ENCODE results near the gene DOCK1.

DOCK1 gene

GRCh38 chr10:127313996-127314700 is 408.9 kb downstream of the DOCK1 start:
- no peak overlapping the region for H3K4me3 ChIP-seq (ENCODE audit: low read depth, low read length)
- no peaks in the 10 kb centered on the region for H3K36me3 ChIP-seq (ENCODE audit: insufficient read depth, low read length)
- H3K79me2 ChIP-seq (ENCODE audit: control insufficient read depth, insufficient read depth, low read length, unreplicated experiment): no peaks in the 10 kb centered on the region
- H3K4me1 ChIP-seq (ENCODE audit: control insufficient read depth, insufficient read depth, low read length, unreplicated experiment): no peaks in the 10 kb centered on the region
- no peaks in the 10 kb centered on the region for H3K27me3 ChIP-seq (ENCODE audit: insufficient read depth, low read length)
- no peak overlapping the region for H2AFZ ChIP-seq (ENCODE audit: low read length, unreplicated experiment)
- H3K27ac ChIP-seq (ENCODE audit: low read depth, low read length): no peak overlapping the region

- Histone ChIP-seq H3K36me3 (ENCODE audit: insufficient read depth, low read length) (no peaks in the 10 kb centered on the region), H2AFZ (ENCODE audit: low read length, unreplicated experiment) (no peak overlapping the region), H3K4me3 (ENCODE audit: low read depth, low read length) (no peak overlapping the region), H3K27ac (ENCODE audit: low read depth, low read length) (no peak overlapping the region), H3K27me3 (ENCODE audit: insufficient read depth, low read length) (no peaks in the 10 kb centered on the region), H3K79me2 (ENCODE audit: control insufficient read depth, insufficient read depth, low read length, unreplicated experiment) (no peaks in the 10 kb centered on the region), H3K4me1 (ENCODE audit: control insufficient read depth, insufficient read depth, low read length, unreplicated experiment) (no peaks in the 10 kb centered on the region)
Observed at GRCh38 chr10:127314797-127315196, 409.6 kb downstream of the DOCK1 start.

DNA sequence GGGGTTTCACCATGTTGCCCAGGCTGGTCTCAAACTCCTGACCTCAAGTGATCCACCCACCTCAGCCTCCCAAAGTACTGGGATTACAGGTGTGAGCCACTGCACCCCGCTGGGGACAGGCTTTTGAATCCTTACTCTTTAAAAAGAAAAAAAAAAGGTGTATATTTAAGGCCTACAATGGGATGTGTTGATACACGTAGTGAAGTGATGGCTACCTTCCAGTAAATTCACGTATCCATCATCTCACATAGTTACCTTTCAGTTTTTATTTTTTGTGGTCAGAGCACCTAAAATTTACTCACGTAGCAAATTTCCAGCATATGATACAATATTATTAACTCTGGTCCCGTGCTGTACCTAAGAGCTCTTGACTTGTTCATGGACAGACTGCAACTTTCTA is 410.7 kb downstream of the DOCK1 start:
- Histone ChIP-seq H3K4me3 (ENCODE audit: low read depth, low read length) (no peak overlapping the region), H2AFZ (ENCODE audit: low read length, unreplicated experiment) (no peak overlapping the region), H3K4me1 (ENCODE audit: control insufficient read depth, insufficient read depth, low read length, unreplicated experiment) (no peaks in the 10 kb centered on the region), H3K36me3 (ENCODE audit: insufficient read depth, low read length) (no peaks in the 10 kb centered on the region), H3K79me2 (ENCODE audit: control insufficient read depth, insufficient read depth, low read length, unreplicated experiment) (no peaks in the 10 kb centered on the region), H3K27ac (ENCODE audit: low read depth, low read length) (no peak overlapping the region), H3K27me3 (ENCODE audit: insufficient read depth, low read length) (no peaks in the 10 kb centered on the region)

GRCh38 chr10:127318396-127318795 is 413.2 kb downstream of the DOCK1 start:
- H3K4me1 ChIP-seq (ENCODE audit: control insufficient read depth, insufficient read depth, low read length, unreplicated experiment): no peaks in the 10 kb centered on the region
- no peaks in the 10 kb centered on the region for H3K79me2 ChIP-seq (ENCODE audit: control insufficient read depth, insufficient read depth, low read length, unreplicated experiment)
- no peak overlapping the region for H2AFZ ChIP-seq (ENCODE audit: low read length, unreplicated experiment)
- H3K36me3 ChIP-seq (ENCODE audit: insufficient read depth, low read length): no peaks in the 10 kb centered on the region
- no peak overlapping the region for H3K27ac ChIP-seq (ENCODE audit: low read depth, low read length)
- H3K4me3 ChIP-seq (ENCODE audit: low read depth, low read length): no peak overlapping the region
- no peaks in the 10 kb centered on the region for H3K27me3 ChIP-seq (ENCODE audit: insufficient read depth, low read length)

DNA sequence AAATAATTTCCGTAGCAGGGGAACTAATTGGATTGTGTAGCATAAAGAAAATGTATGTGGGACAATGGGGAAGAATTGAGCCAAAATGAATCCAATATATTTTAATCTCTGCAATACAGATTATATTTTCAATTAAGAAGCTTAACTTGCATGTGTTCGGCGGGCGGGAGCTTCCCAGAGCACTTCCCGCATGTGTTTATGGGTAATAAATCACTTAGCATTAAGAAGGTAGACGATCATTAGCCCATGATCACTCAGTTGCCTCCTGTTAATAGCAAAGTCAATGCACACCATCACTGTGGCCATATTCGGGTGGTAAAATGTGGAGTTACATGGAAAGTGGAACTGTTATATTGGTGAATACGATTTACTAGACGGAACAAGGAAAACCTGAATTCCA is 414.0 kb downstream of the DOCK1 start:
- Histone ChIP-seq H3K27ac (ENCODE audit: low read depth, low read length) (no peak overlapping the region), H3K4me1 (ENCODE audit: control insufficient read depth, insufficient read depth, low read length, unreplicated experiment) (no peaks in the 10 kb centered on the region), H3K79me2 (ENCODE audit: control insufficient read depth, insufficient read depth, low read length, unreplicated experiment) (no peaks in the 10 kb centered on the region), H3K27me3 (ENCODE audit: insufficient read depth, low read length) (no peaks in the 10 kb centered on the region), H3K36me3 (ENCODE audit: insufficient read depth, low read length) (no peaks in the 10 kb centered on the region), H3K4me3 (ENCODE audit: low read depth, low read length) (no peak overlapping the region), H2AFZ (ENCODE audit: low read length, unreplicated experiment) (no peak overlapping the region)

- no peaks in the 10 kb centered on the region for H3K79me2 ChIP-seq (ENCODE audit: control insufficient read depth, insufficient read depth, low read length, unreplicated experiment)
- no peaks in the 10 kb centered on the region for H3K27me3 ChIP-seq (ENCODE audit: insufficient read depth, low read length)
- H3K4me1 ChIP-seq (ENCODE audit: control insufficient read depth, insufficient read depth, low read length, unreplicated experiment): no peaks in the 10 kb centered on the region
- no peak overlapping the region for H3K4me3 ChIP-seq (ENCODE audit: low read depth, low read length)
- no peaks in the 10 kb centered on the region for H3K36me3 ChIP-seq (ENCODE audit: insufficient read depth, low read length)
- H2AFZ ChIP-seq (ENCODE audit: low read length, unreplicated experiment): no peak overlapping the region
- no peak overlapping the region for H3K27ac ChIP-seq (ENCODE audit: low read depth, low read length)
Observed at GRCh38 chr10:127319691-127320090, 414.5 kb downstream of the DOCK1 start.

GRCh38 chr10:127320176-127320575 is 414.9 kb downstream of the DOCK1 start:
- Histone ChIP-seq H3K27me3 (ENCODE audit: insufficient read depth, low read length) (no peaks in the 10 kb centered on the region), H3K4me3 (ENCODE audit: low read depth, low read length) (no peak overlapping the region), H3K4me1 (ENCODE audit: control insufficient read depth, insufficient read depth, low read length, unreplicated experiment) (no peaks in the 10 kb centered on the region), H3K79me2 (ENCODE audit: control insufficient read depth, insufficient read depth, low read length, unreplicated experiment) (no peaks in the 10 kb centered on the region), H3K27ac (ENCODE audit: low read depth, low read length) (no peak overlapping the region), H3K36me3 (ENCODE audit: insufficient read depth, low read length) (no peaks in the 10 kb centered on the region), H2AFZ (ENCODE audit: low read length, unreplicated experiment) (no peak overlapping the region)

DNA sequence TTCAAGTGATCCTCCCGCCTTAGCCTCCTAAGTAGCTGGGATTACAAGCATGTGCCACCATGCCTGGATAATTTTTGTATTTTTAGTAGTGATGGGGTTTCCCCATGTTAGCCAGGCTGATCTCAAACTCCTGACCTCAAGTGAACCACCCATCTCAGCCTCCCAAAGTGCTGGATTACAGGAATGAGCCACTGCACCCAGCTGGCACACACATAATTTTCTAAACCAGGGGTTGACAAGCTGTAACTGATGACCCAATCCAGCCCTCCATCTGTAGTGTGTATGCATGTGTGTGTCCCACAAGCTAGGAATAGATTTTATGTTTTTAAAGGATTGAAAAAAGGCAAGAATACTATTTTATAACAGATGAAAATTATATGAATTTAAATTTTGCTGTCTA is 417.1 kb downstream of the DOCK1 start:
- Histone ChIP-seq H3K27ac (ENCODE audit: low read depth, low read length) (no peak overlapping the region), H3K4me1 (ENCODE audit: control insufficient read depth, insufficient read depth, low read length, unreplicated experiment) (no peaks in the 10 kb centered on the region), H3K4me3 (ENCODE audit: low read depth, low read length) (no peak overlapping the region), H3K79me2 (ENCODE audit: control insufficient read depth, insufficient read depth, low read length, unreplicated experiment) (no peaks in the 10 kb centered on the region), H3K36me3 (ENCODE audit: insufficient read depth, low read length) (no peaks in the 10 kb centered on the region), H2AFZ (ENCODE audit: low read length, unreplicated experiment) (no peak overlapping the region), H3K27me3 (ENCODE audit: insufficient read depth, low read length) (no peaks in the 10 kb centered on the region)

- no peaks in the 10 kb centered on the region for H3K27me3 ChIP-seq (ENCODE audit: insufficient read depth, low read length)
- H2AFZ ChIP-seq (ENCODE audit: low read length, unreplicated experiment): no peak overlapping the region
- H3K36me3 ChIP-seq (ENCODE audit: insufficient read depth, low read length): no peaks in the 10 kb centered on the region
- H3K79me2 ChIP-seq (ENCODE audit: control insufficient read depth, insufficient read depth, low read length, unreplicated experiment): no peaks in the 10 kb centered on the region
- H3K4me3 ChIP-seq (ENCODE audit: low read depth, low read length): no peak overlapping the region
- H3K27ac ChIP-seq (ENCODE audit: low read depth, low read length): no peak overlapping the region
- no peaks in the 10 kb centered on the region for H3K4me1 ChIP-seq (ENCODE audit: control insufficient read depth, insufficient read depth, low read length, unreplicated experiment)
Observed at GRCh38 chr10:127325506-127325905, 420.3 kb downstream of the DOCK1 start.

DNA sequence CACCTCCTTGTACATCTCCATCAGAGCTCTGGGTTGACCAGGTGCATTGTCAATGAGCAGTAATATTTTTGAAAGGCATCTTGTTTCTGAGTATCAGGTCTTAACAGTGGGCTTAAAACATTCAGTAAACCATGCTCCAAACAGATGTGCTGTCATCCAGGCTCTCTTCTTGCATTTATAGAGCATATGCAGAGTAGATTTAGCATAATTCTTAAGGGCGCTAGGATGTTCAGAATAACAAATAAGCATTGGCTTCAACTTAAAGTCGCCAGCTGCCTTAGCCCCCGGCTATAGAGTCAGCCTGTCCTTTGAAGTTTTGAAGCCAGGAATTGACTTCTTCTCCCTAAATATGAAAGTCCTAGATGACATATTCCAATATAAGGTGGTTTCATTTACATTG is 421.7 kb downstream of the DOCK1 start:
- no peaks in the 10 kb centered on the region for H3K36me3 ChIP-seq (ENCODE audit: insufficient read depth, low read length)
- H2AFZ ChIP-seq (ENCODE audit: low read length, unreplicated experiment): no peak overlapping the region
- H3K79me2 ChIP-seq (ENCODE audit: control insufficient read depth, insufficient read depth, low read length, unreplicated experiment): no peaks in the 10 kb centered on the region
- H3K27ac ChIP-seq (ENCODE audit: low read depth, low read length): no peak overlapping the region
- no peaks in the 10 kb centered on the region for H3K27me3 ChIP-seq (ENCODE audit: insufficient read depth, low read length)
- no peak overlapping the region for H3K4me3 ChIP-seq (ENCODE audit: low read depth, low read length)
- H3K4me1 ChIP-seq (ENCODE audit: control insufficient read depth, insufficient read depth, low read length, unreplicated experiment): no peaks in the 10 kb centered on the region

DNA sequence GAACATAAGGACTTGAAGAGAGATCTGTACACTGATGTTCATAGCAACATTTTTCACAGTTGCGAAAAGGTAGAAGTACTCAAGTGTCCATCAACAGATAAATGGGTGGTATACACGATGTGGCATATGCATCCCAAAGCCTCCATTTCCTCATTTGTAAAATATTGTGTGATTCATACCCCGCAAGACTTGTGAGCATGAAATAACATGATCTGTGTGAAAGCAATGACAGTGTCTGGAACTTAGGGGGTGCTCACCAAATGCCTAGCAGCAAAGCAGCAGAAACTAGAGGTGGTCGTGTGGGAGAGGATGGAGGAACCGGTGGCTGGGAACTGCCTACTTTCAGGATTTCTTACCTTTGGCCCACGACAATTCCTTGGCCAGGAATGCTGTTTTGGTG is 426.5 kb downstream of the DOCK1 start:
- H3K36me3 ChIP-seq (ENCODE audit: insufficient read depth, low read length): no peaks in the 10 kb centered on the region
- H2AFZ ChIP-seq (ENCODE audit: low read length, unreplicated experiment): no peak overlapping the region
- H3K79me2 ChIP-seq (ENCODE audit: control insufficient read depth, insufficient read depth, low read length, unreplicated experiment): no peaks in the 10 kb centered on the region
- no peak overlapping the region for H3K27ac ChIP-seq (ENCODE audit: low read depth, low read length)
- H3K27me3 ChIP-seq (ENCODE audit: insufficient read depth, low read length): no peaks in the 10 kb centered on the region
- no peaks in the 10 kb centered on the region for H3K4me1 ChIP-seq (ENCODE audit: control insufficient read depth, insufficient read depth, low read length, unreplicated experiment)
- no peak overlapping the region for H3K4me3 ChIP-seq (ENCODE audit: low read depth, low read length)

All from ACC112 (cell line).